GM12878 (cell line): Measurements from ENCODE around the gene PPOX. TPM values are rescaled to one million over a fixed set of nuclear protein-coding genes. Genes with fewer than 3 reads are reported as not detected.

Experiments
- ATAC-seq: fragments of 200-7000 bp; cut with Tn5 transposase; 3 replicates; pipeline ENCODE4 v1.9.1; 2020; ENCODE audit warnings: mild to moderate bottlenecking, moderate library complexity
- BruUV-seq: library from RNA; stranded (reverse); fragments of 400-500 nt; replicated peaks from 2 replicates; lab custom pipeline; 2021; lab: Mats Ljungman, UMichigan
- CTCF ChIA-PET: fragments of 300-600 bp; sonication (Branson Sonifier 250); formaldehyde crosslinking; extraction: SDS; loops from one replicate; lab custom pipeline; 2021; ENCODE audit warnings: inconsistent platforms; lab: Yijun Ruan, JAX
- POLR2A ChIA-PET: fragments of 350-600 bp; formaldehyde crosslinking; extraction: SDS; loops from one replicate; lab custom pipeline; 2021; ENCODE audit warnings: inconsistent platforms; lab: Charles Lee
- RAD21 ChIA-PET: fragments of 300-600 bp; sonication (Branson Sonifier 250); formaldehyde crosslinking; loops from one replicate; lab custom pipeline; 2023; ENCODE audit warnings: antibody characterized with exemption; ENCODE audit not compliant: unreplicated experiment; lab: Charles Lee
- SMC1A ChIA-PET: fragments of 300-600 bp; sonication (Branson Sonifier 250); formaldehyde crosslinking; loops from one replicate; lab custom pipeline; 2023; ENCODE audit not compliant: unreplicated experiment, uncharacterized antibody; lab: Charles Lee
- DNase-seq: peaks from one replicate; pipeline ENCODE4 v3.0.0-alpha.2; 2011; ENCODE audit warnings: low read depth, low spot score
- FAIRE-seq: peaks from 3 replicates; lab custom pipeline; 2011; peaks lifted over from hg19 to GRCh38; lab: Jason Lieb, UNC
- H2AFZ ChIP-seq: 2 replicates; pipeline ENCODE4 v1.6.0; 2011; ENCODE audit warnings: low read depth, low read length, control low read depth; ENCODE audit not compliant: control insufficient read depth
- H3K27ac ChIP-seq: 2 replicates; pipeline ENCODE4 v1.5.1; 2011; ENCODE audit warnings: control low read depth; ENCODE audit not compliant: control insufficient read depth, insufficient read depth
- H3K27me3 ChIP-seq, 2 experiments: replicated peaks in 1 of 2; 2 replicates each; pipeline versions ENCODE4 v1.6.0 to v1.6.1; 2011; ENCODE audit warnings: low read length in 1 of 2; ENCODE audit not compliant: control insufficient read depth in 2 of 2, insufficient read depth in 2 of 2
- H3K36me3 ChIP-seq, 2 experiments: 2 replicates each; pipeline ENCODE4 v1.5.1; 2011; ENCODE audit warnings: low read length in 1 of 2; ENCODE audit not compliant: control insufficient read depth in 2 of 2, insufficient read depth in 2 of 2
- H3K4me1 ChIP-seq: 2 replicates; pipeline ENCODE4 v1.6.1; 2011; ENCODE audit warnings: mild to moderate bottlenecking, low read length, moderate library complexity, mixed read lengths; ENCODE audit not compliant: control insufficient read depth, insufficient read depth
- H3K4me2 ChIP-seq: 2 replicates; pipeline ENCODE4 v1.6.0; 2011; ENCODE audit warnings: control low read depth; ENCODE audit not compliant: control insufficient read depth, insufficient read depth
- H3K4me3 ChIP-seq: fragments of 200-600 bp; sonication (generic); 2 replicates; pipeline ENCODE4 v1.5.1; 2016
- H3K79me2 ChIP-seq: 2 replicates; pipeline ENCODE4 v1.6.0; 2011; ENCODE audit warnings: low read length; ENCODE audit not compliant: control insufficient read depth, insufficient read depth
- H3K9ac ChIP-seq: 2 replicates; pipeline ENCODE4 v1.8.0; 2011; ENCODE audit warnings: low read length, control low read depth, mixed read lengths; ENCODE audit not compliant: control insufficient read depth, insufficient read depth
- H3K9me3 ChIP-seq: replicated peaks from 3 replicates; pipeline ENCODE4 v1.5.1; 2011; ENCODE audit warnings: mild to moderate bottlenecking, low read length; ENCODE audit not compliant: control insufficient read depth, insufficient read depth
- H4K20me1 ChIP-seq: 2 replicates; pipeline ENCODE4 v1.6.0; 2011; ENCODE audit not compliant: control insufficient read depth, insufficient read depth
- ELK1 ChIP-seq: IDR thresholded peaks from 2 replicates; pipeline ENCODE4 v1.6.1; 2012; ENCODE audit warnings: low read depth, low read length, improper control_type of control experiment
- EZH2 ChIP-seq: IDR thresholded peaks from 2 replicates; pipeline ENCODE4 v1.6.1; 2012; ENCODE audit warnings: low read depth, mild to moderate bottlenecking, control low read depth, inconsistent platforms, low read length, borderline replicate concordance; ENCODE audit not compliant: control insufficient read depth
- MTA3 ChIP-seq: IDR thresholded peaks from 2 replicates; pipeline ENCODE4 v1.6.1; 2012; ENCODE audit warnings: low read length, inconsistent platforms, borderline replicate concordance
- POLR2AphosphoS2 ChIP-seq: IDR thresholded peaks from 2 replicates; pipeline ENCODE4 v1.6.1; 2011; ENCODE audit warnings: low read depth, mild to moderate bottlenecking, low read length, improper control_type of control experiment, moderate library complexity
- RB1 ChIP-seq: fragments of 450-650 bp; formaldehyde crosslinking; IDR thresholded peaks from 2 replicates; pipeline ENCODE4 v1.6.1; 2017; ENCODE audit warnings: mild to moderate bottlenecking, borderline replicate concordance
- SMAD1 ChIP-seq: fragments of 450-650 bp; IDR thresholded peaks from 2 replicates; pipeline ENCODE4 v1.6.1; 2018; ENCODE audit warnings: mild to moderate bottlenecking, low read depth; ENCODE audit not compliant: partially characterized antibody
- ZBTB40 ChIP-seq: fragments of 450-650 bp; IDR thresholded peaks from 2 replicates; pipeline ENCODE4 v1.6.1; 2016; ENCODE audit warnings: mild to moderate bottlenecking, moderate library complexity, borderline replicate concordance
- ZNF384 ChIP-seq: IDR thresholded peaks from 2 replicates; pipeline ENCODE4 v1.6.1; 2012; ENCODE audit warnings: low read depth, mild to moderate bottlenecking, low read length, improper control_type of control experiment, borderline replicate concordance
- WGBS: methylation state at CpG from one replicate; pipeline ENCODE4 v1.1.6; 2016; ENCODE audit warnings: low lambda C conversion rate; ENCODE audit not compliant: insufficient replicate concordance, insufficient coverage; ENCODE audit errors: missing lambda C conversion rate; 5-methylcytosine and 5-hydroxymethylcytosine counted together
- in situ Hi-C: fragments of 300-500 bp; cut with MboI; formaldehyde crosslinking; loops from 9 replicates; pipeline ENCODE4 v1.14.3; 2018; ENCODE audit warnings: mixed read lengths
- intact Hi-C: fragments of 100-400 bp; cut with micrococcal nuclease; formaldehyde crosslinking; loops from one replicate; pipeline ENCODE4 v1.14.2; 2022; ENCODE audit not compliant: unreplicated experiment
- polyA plus RNA-seq, 11 experiments: library from polyadenylated mRNA; depleted of rRNA in 4 of 11; unstranded in 6 of 11; stranded (reverse) in 5 of 11; fragments of >200 nt; fragmentation: Nextera tagmentation in 4 of 11; fragmentation: Illumina TruSeq in 1 of 11; extraction: Ambion mirVana in 4 of 11; extraction: Trizol in 1 of 11; gene quantifications; 1 replicate in 1 of 11; 2 replicates in 10 of 11; pipeline versions ENCODE4 v1.2.1 to v1.2.3, GENCODE V29; 2011 to 2016; ENCODE audit warnings: inconsistent platforms in 2 of 11, missing spikeins in 2 of 11, low read depth in 1 of 11
- total RNA-seq, 4 experiments: library from RNA; depleted of rRNA in 3 of 4; stranded (reverse); fragments of >200 nt in 3 of 4; fragmentation: Illumina TruSeq in 1 of 4; extraction: Trizol in 1 of 4; gene quantifications; 2 replicates each; pipeline versions ENCODE4 v1.2.1 to v1.2.3, GENCODE V29; 2013 to 2021
- TF ChIP-seq, protein P1 (sequence below): IDR thresholded peaks from 2 replicates; pipeline ENCODE4 v1.6.1; 2011; ENCODE audit warnings: borderline replicate concordance, low read depth, mild to moderate bottlenecking, moderate library complexity, mixed read lengths, low read length; ENCODE audit not compliant: insufficient read depth; ENCODE audit errors: extremely low read length

PPOX gene
- total and polyA plus RNA-seq, 10 of the 15 experiments (the other 5 are each of a cell fraction or from before 2014, with no cell fraction given), result 8.9 to 31.5 (median 20.3) TPM

- no peak overlapping the region for H3K9ac ChIP-seq
- in situ Hi-C loops, result loop anchor here (10.0 kb wide), 1 partner anchor 548 kb away; the partner anchor contains the start of gene DUSP12
- FAIRE-seq, result no peak
Observed at GRCh38 chr1:161196521-161197451, 30.6 kb downstream of the PPOX start.

More at GRCh38 chr1:161196521-161197451, 30.6 kb downstream of the PPOX start:
- Histone ChIP-seq H3K4me2 (no peak overlapping the region), H3K4me1 (peaks cover 30% of the 10 kb centered on the region), H4K20me1 (no peaks in the 10 kb centered on the region), H3K27ac (no peak overlapping the region), H3K9me3 (no peaks in the 10 kb centered on the region), H3K4me3 (no peak overlapping the region), H2AFZ (no peak overlapping the region), H3K27me3 (no peaks in the 10 kb centered on the region), H3K36me3 (no peaks in the 10 kb centered on the region), H3K79me2 (0 out of 2 replicates have a peak, but pooled peaks cover under 1% of the 10 kb centered on the region)
- ChIA-PET RAD21 (no interaction called here), CTCF (interaction anchor here (6.0 kb wide), 1 partner anchor 15 kb away, joined by 69 read pairs; no protein-coding TSS in a partner anchor), POLR2A (interaction anchor here (1.0 kb wide), 1 partner anchor 10 kb away, joined by 4 read pairs; no protein-coding TSS in a partner anchor), SMC1A (no interaction called here)
- DNase-seq, result no peak
- BruUV-seq, result no TSS peak
- 75% methylated on average over 27 of the region's 27 CpGs for WGBS
- intact Hi-C loops, result no loop called here
- no peak for ATAC-seq
- TF ChIP-seq POLR2AphosphoS2 (no peak), ZBTB40 (no peak), SMAD1 (no peak), ELK1 (no peak), MTA3 (no peak), RB1 (no peak), EZH2 (no peak), ZNF384 (no peak)
- TF ChIP-seq, protein P1, sequence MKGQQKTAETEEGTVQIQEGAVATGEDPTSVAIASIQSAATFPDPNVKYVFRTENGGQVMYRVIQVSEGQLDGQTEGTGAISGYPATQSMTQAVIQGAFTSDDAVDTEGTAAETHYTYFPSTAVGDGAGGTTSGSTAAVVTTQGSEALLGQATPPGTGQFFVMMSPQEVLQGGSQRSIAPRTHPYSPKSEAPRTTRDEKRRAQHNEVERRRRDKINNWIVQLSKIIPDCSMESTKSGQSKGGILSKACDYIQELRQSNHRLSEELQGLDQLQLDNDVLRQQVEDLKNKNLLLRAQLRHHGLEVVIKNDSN, result no peak
